Common myeloid progenitor, CD34-positive (primary cell): ENCODE results near the gene GP1BB.

ENCODE experiments used
- CTCF ChIA-PET: fragments of 350-600 bp; sonication (Branson Sonifier 250); formaldehyde crosslinking; loops from one replicate; lab custom pipeline; 2021; ENCODE audit warnings: antibody characterized with exemption; lab: Charles Lee
- POLR2A ChIA-PET: fragments of 350-600 bp; sonication (Branson Sonifier 250); formaldehyde crosslinking; loops from one replicate; lab custom pipeline; 2021; ENCODE audit warnings: antibody characterized with exemption; lab: Charles Lee
- DNase-seq, 3 donors: peaks; one replicate each; pipeline versions ENCODE4 v3.0.0 to v3.0.0-alpha.2; 2013
- H3K27ac ChIP-seq, 2 experiments: 1 replicate in 1 of 2; 2 replicates in 1 of 2; pipeline ENCODE4 v1.7.0; 2013; ENCODE audit warnings: inconsistent platforms in 2 of 2, low read length in 2 of 2, mild to moderate bottlenecking in 2 of 2, low read depth in 1 of 2, moderate library complexity in 1 of 2; ENCODE audit not compliant: severe bottlenecking in 2 of 2, insufficient read depth in 1 of 2, poor library complexity in 1 of 2
- H3K27me3 ChIP-seq, 5 experiments: replicated peaks in 2 of 5; 1 replicate in 3 of 5; 2 replicates in 2 of 5; pipeline versions ENCODE4 v1.6.1 to v1.7.0; 2013; ENCODE audit warnings: low read length in 4 of 5, mild to moderate bottlenecking in 2 of 5, moderate library complexity in 2 of 5, inconsistent platforms in 1 of 5; ENCODE audit not compliant: insufficient read depth in 5 of 5, control insufficient read depth in 4 of 5
- H3K36me3 ChIP-seq, 4 experiments: 1 replicate in 2 of 4; 2 replicates in 2 of 4; pipeline versions ENCODE4 v1.6.1 to v1.7.0; 2013; ENCODE audit warnings: low read length in 3 of 4, control low read depth in 1 of 4, mild to moderate bottlenecking in 1 of 4; ENCODE audit not compliant: control insufficient read depth in 4 of 4, insufficient read depth in 4 of 4
- H3K4me1 ChIP-seq, 4 experiments: 1 replicate in 3 of 4; 2 replicates in 1 of 4; pipeline versions ENCODE4 v1.6.1 to v1.7.1; 2013; ENCODE audit warnings: low read length in 3 of 4, mild to moderate bottlenecking in 3 of 4, control low read depth in 1 of 4, inconsistent platforms in 1 of 4, moderate library complexity in 1 of 4; ENCODE audit not compliant: control insufficient read depth in 4 of 4, insufficient read depth in 4 of 4; ENCODE audit errors: control extremely low read depth in 1 of 4
- H3K4me3 ChIP-seq, 7 experiments: 1 replicate in 4 of 7; 2 replicates in 3 of 7; pipeline versions ENCODE4 v1.5.1 to v1.7.0; 2013; ENCODE audit warnings: mild to moderate bottlenecking in 7 of 7, low read length in 6 of 7, moderate library complexity in 6 of 7, inconsistent platforms in 2 of 7, low read depth in 2 of 7, control low read depth in 1 of 7; ENCODE audit not compliant: insufficient read depth in 4 of 7, control insufficient read depth in 1 of 7; ENCODE audit errors: extremely low read depth in 1 of 7
- H3K9me3 ChIP-seq, 5 experiments: 1 replicate in 4 of 5; 2 replicates in 1 of 5; pipeline versions ENCODE4 v1.6.1 to v1.7.1; 2013; ENCODE audit warnings: low read length in 4 of 5, mild to moderate bottlenecking in 2 of 5, inconsistent platforms in 1 of 5, low read depth in 1 of 5, moderate library complexity in 1 of 5; ENCODE audit not compliant: control insufficient read depth in 4 of 5, insufficient read depth in 2 of 5; ENCODE audit errors: control extremely low read depth in 1 of 5
- WGBS: methylation state at CpG from one replicate; pipeline ENCODE4 v1.1.5; 2013; ENCODE audit not compliant: insufficient coverage; 5-methylcytosine and 5-hydroxymethylcytosine counted together

The GP1BB gene

DNA sequence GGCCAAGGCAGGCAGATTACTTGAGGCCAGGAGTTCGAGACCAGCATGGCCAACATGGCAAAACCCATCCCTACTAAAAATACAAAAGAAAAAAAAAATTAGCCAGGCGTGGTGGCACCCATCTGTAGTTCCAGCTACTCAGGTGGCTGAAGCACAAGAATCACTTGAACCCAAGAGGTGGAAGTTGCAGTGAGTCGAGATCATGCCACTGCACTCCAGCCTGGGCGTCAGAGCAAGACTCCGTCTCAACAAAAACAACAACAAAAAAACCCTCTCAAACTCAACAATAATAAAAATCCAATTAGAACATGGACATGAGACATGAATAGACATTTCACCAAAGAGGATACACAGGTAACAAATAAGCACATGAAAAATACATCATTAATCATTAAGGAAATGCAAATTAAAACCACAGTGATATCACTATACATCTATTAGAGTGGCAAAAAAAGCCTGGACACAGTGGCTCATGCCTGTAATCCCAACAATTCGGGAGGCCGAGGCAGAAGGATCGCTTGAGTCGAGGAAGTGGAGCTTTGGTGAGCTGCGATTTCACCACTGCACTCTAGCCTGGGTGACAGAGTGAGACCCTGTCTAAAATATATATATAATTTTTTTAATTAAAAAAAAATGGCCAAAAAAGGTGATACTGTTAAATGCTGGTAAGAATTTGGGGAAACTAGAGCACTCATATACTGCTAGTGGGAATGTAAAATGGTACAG lies 21.8 kb upstream of the GP1BB start:
- Histone ChIP-seq H3K9me3 (no peaks in the 10 kb centered on the region), H3K27me3 (no peaks in the 10 kb centered on the region), H3K4me1 (no peaks in the 10 kb centered on the region), H3K4me3 (no peak overlapping the region), H3K36me3 (no peaks in the 10 kb centered on the region), H3K27ac (no peak overlapping the region)
- DNase-seq, result no peak
- ChIA-PET POLR2A (interaction anchor here (0.9 kb wide), 1 partner anchor 12 kb away, joined by 4 read pairs; no protein-coding TSS in a partner anchor), CTCF (interaction anchor here (1.6 kb wide), 1 partner anchor 22 kb away, joined by 4 read pairs; no protein-coding TSS in a partner anchor)
- whole genome bisulfite sequencing, result 100% methylated on average over 4 of the region's 10 CpGs

- no peak for DNase-seq
- 75% methylated on average over 7 of the region's 9 CpGs for WGBS
- CTCF ChIA-PET, result interaction anchor here (1.8 kb wide), 1 partner anchor 15 kb away, joined by 4 read pairs; no protein-coding TSS in a partner anchor
- Histone ChIP-seq H3K4me1 (no peaks in the 10 kb centered on the region), H3K9me3 (no peaks in the 10 kb centered on the region), H3K36me3 (no peaks in the 10 kb centered on the region), H3K27me3 (peaks cover 0 to 4% (median 0%) of the 10 kb centered on the region in 5 experiments), H3K4me3 (no peak overlapping the region), H3K27ac (no peak overlapping the region)
- POLR2A ChIA-PET, result no interaction called here
Observed at GRCh38 chr22:19703869-19704268, 19.5 kb upstream of the GP1BB start.

- no peak for DNase-seq
- Histone ChIP-seq H3K9me3 (no peaks in the 10 kb centered on the region), H3K36me3 (no peaks in the 10 kb centered on the region), H3K4me1 (no peaks in the 10 kb centered on the region), H3K4me3 (no peak overlapping the region), H3K27ac (no peak overlapping the region), H3K27me3 (peaks cover 0 to 4% (median 0%) of the 10 kb centered on the region in 5 experiments)
- ChIA-PET CTCF (interaction anchor here (1.4 kb wide), 1 partner anchor 13 kb away, joined by 4 read pairs; no protein-coding TSS in a partner anchor), POLR2A (no interaction called here)
- 96% methylated on average over 12 of the region's 15 CpGs for whole genome bisulfite sequencing
Observed at GRCh38 chr22:19704355-19705015, 18.9 kb upstream of the GP1BB start.

DNA sequence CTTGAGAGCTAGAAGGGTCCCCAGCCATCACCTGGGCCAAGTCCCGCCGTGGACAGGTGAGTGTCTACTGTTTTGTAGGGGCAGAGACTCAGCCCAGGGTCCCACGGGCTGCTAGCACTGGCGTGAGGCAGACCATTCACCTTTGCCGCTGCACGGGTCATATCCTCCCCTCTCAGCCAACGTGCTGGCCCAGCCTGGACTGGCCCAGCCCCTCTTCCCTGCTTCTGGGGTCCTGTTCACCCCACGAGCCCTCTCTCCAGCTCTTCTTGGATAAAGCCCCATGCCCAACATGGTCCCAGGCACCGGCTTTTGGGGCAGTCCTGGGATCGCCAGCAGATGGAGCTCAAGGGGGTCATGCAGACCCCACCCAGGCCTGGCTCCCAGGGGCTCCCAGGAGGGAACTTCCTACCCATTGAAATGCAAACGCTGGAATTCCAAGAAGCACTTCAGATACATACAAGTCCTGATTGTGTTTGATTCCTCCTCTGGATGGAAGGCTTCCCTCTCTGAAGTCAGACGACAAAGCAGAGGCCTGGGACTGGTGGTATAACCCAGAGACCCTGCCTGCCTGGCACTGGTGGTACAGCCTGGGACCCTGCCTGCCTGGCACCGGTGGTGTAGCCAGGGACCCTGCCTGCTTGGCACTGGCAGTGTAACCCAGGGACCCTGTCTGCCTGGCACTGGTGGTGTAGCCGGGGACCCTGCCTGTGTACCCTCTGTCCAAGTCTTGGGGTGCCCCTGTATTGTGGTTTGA lies 18.0 kb upstream of the GP1BB start:
- 92% methylated on average over 13 of the region's 14 CpGs for WGBS

DNA sequence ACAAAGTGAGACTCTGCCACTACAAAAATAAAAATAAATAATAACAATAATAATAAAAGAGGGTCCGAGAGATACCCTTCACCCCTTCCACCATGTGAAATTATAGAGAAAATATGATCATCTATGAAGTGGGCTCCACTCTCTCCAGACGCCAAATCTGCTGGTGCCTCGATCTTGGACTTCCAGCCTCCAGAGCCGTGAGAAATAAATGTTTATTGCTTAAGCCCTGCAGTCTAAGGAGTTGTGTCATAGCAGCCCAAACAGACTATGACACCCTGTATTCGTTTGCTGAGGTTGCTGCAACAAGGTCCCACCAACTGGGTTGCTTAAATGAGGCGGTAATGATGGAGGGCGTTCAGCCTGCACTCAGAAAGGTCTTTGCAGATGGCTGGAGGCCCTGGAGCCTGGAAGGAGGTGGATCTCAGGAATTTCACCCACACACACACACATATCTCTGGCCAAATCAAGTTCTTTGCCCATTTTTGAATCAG lies 16.6 kb upstream of the GP1BB start:
- ChIA-PET POLR2A (no interaction called here), CTCF (interaction anchor here (1.3 kb wide), 1 partner anchor 25 kb away, joined by 3 read pairs; no protein-coding TSS in a partner anchor)
- no peaks in the 10 kb centered on the region for H3K36me3 ChIP-seq
- H3K27me3 ChIP-seq, result peaks cover 0 to 4% (median 0%) of the 10 kb centered on the region in 5 experiments
- H3K9me3 ChIP-seq, result no peaks in the 10 kb centered on the region
- no peak for DNase-seq
- H3K4me1 ChIP-seq, result no peaks in the 10 kb centered on the region
- H3K27ac ChIP-seq, result no peak overlapping the region
- H3K4me3 ChIP-seq, result no peak overlapping the region
- WGBS, result 100% methylated on average over 5 of the region's 7 CpGs

More for the DNA sequence above, 18.0 kb upstream of the GP1BB start:
- H3K4me3 ChIP-seq, result no peak overlapping the region
- ChIA-PET POLR2A (no interaction called here), CTCF (interaction anchor here (1.3 to 1.4 kb wide), 2 partner anchors 14 to 27 kb away, joined by 3 to 4 read pairs; no protein-coding TSS in a partner anchor)
- H3K27me3 ChIP-seq, result peaks cover 0 to 4% (median 0%) of the 10 kb centered on the region in 5 experiments
- H3K27ac ChIP-seq, result no peak overlapping the region
- no peaks in the 10 kb centered on the region for H3K4me1 ChIP-seq
- DNase-seq, result no peak
- no peaks in the 10 kb centered on the region for H3K9me3 ChIP-seq
- H3K36me3 ChIP-seq, result no peaks in the 10 kb centered on the region

- H3K36me3 ChIP-seq, result no peaks in the 10 kb centered on the region
- no peak overlapping the region for H3K4me3 ChIP-seq
- no peaks in the 10 kb centered on the region for H3K9me3 ChIP-seq
- 95% methylated on average over 20 of the region's 24 CpGs for WGBS
- CTCF ChIA-PET, result no interaction called here
- peaks cover 0 to 6% (median 0%) of the 10 kb centered on the region in 5 experiments for H3K27me3 ChIP-seq
- no peak for DNase-seq
- no peaks in the 10 kb centered on the region for H3K4me1 ChIP-seq
- no peak overlapping the region for H3K27ac ChIP-seq
- POLR2A ChIA-PET, result no interaction called here
Observed at GRCh38 chr22:19707347-19708290, 15.7 kb upstream of the GP1BB start.
